ENCODE measurements around the gene TSC22D3.
"Not testable (repeated sequence)": the region's sequence is repeated elsewhere in the genome, so short reads cannot be mapped to it uniquely, and the experiment has no call there.

Gene TSC22D3

GRCh38 chrX:107710617-107711391 is 64.8 kb downstream of the TSC22D3 start:
- peak; percentile 48 for DNase-seq

GRCh38 chrX:107709266-107709806 is 66.3 kb downstream of the TSC22D3 start:
- DNase-seq, result no peak

GRCh38 chrX:107708762-107709161 is 66.8 kb downstream of the TSC22D3 start:
- DNase-seq, result no peak

- DNase-seq, result no peak
Measured at GRCh38 chrX:107707866-107708265, 67.7 kb downstream of the TSC22D3 start.

- no peak for DNase-seq
Measured at GRCh38 chrX:107706309-107706708, 69.3 kb downstream of the TSC22D3 start.

GRCh38 chrX:107704587-107704986 is 71.0 kb downstream of the TSC22D3 start:
- DNase-seq, result no peak

GRCh38 chrX:107704181-107704580 is 71.4 kb downstream of the TSC22D3 start:
- no peak for DNase-seq

GRCh38 chrX:107701493-107702121 is 74.0 kb downstream of the TSC22D3 start:
- no peak for DNase-seq

GRCh38 chrX:107700790-107701189 is 74.8 kb downstream of the TSC22D3 start:
- DNase-seq, result no peak

- no peak for DNase-seq
Measured at GRCh38 chrX:107700317-107700774, 75.2 kb downstream of the TSC22D3 start.

- DNase-seq, result no peak
Measured at GRCh38 chrX:107699616-107700015, 76.0 kb downstream of the TSC22D3 start.

- DNase-seq, result no peak
Measured at GRCh38 chrX:107691024-107691448, 84.6 kb downstream of the TSC22D3 start.

GRCh38 chrX:107687445-107687844 is 88.1 kb downstream of the TSC22D3 start:
- no peak for DNase-seq

- DNase-seq, result no peak
Measured at GRCh38 chrX:107686792-107687191, 88.8 kb downstream of the TSC22D3 start.

- no peak for DNase-seq
Measured at GRCh38 chrX:107686026-107686425, 89.6 kb downstream of the TSC22D3 start.

GRCh38 chrX:107685586-107685985 is 90.0 kb downstream of the TSC22D3 start:
- DNase-seq, result not testable (repeated sequence)

- no peak for DNase-seq
Measured at GRCh38 chrX:107684956-107685385, 90.6 kb downstream of the TSC22D3 start.

GRCh38 chrX:107683931-107684330 is 91.7 kb downstream of the TSC22D3 start:
- no peak for DNase-seq

- no peak for DNase-seq
Measured at GRCh38 chrX:107683124-107683895, 92.3 kb downstream of the TSC22D3 start.

- no peak for DNase-seq
Measured at GRCh38 chrX:107682256-107682655, 93.3 kb downstream of the TSC22D3 start.

- DNase-seq, result peak; percentile 55
Measured at GRCh38 chrX:107678957-107679740, 96.4 kb downstream of the TSC22D3 start.

- no peak for DNase-seq
Measured at GRCh38 chrX:107677909-107678308, 97.7 kb downstream of the TSC22D3 start.

All from activated gamma-delta T cell treated with Interleukin-2 at 50 U/mL for 16 hours (primary cell).